Measurements from ENCODE around the gene SLC47A1. TPM values are rescaled to one million over a fixed set of nuclear protein-coding genes. Genes with fewer than 3 reads are reported as not detected.

The SLC47A1 gene
- total and polyA plus RNA-seq, 2 of the 4 experiments (the other 2 are of a cell fraction): not detected

- Histone ChIP-seq H2BK120ac (ENCODE audit: low read depth, low read length) (no peak overlapping the region), H3K36me3 (ENCODE audit: control insufficient read depth, insufficient read depth, low read length) (no peaks in the 10 kb centered on the region), H3K18ac (ENCODE audit: low read depth, low read length) (no peak overlapping the region), H3K9ac (ENCODE audit: low read depth, low read length) (no peak overlapping the region), H3K14ac (replicated peaks; ENCODE audit: low read depth, low read length) (no peak overlapping the region), H4K8ac (ENCODE audit: low read depth in 2 of 2, low read length in 2 of 2) (no peak overlapping the region), H3K9me3 (ENCODE audit: control insufficient read depth, insufficient read depth, low read length) (no peaks in the 10 kb centered on the region; the same call in 1 of the 2 replicates), H3K9me1 (ENCODE audit: insufficient read depth, low read length) (no peaks in the 10 kb centered on the region), H4K5ac (ENCODE audit: low read depth, low read length) (no peak overlapping the region), H3K27ac (ENCODE audit: insufficient read depth, low read length) (no peak overlapping the region), H2BK20ac (ENCODE audit: low read depth, low read length) (no peak overlapping the region), H2BK5ac (ENCODE audit: low read depth, low read length, poor library complexity, severe bottlenecking) (no peak overlapping the region), H3K4me2 (ENCODE audit: low read depth, low read length) (no peak overlapping the region), H2BK15ac (ENCODE audit: low read depth, low read length) (no peak overlapping the region), H2AFZ (replicated peaks; ENCODE audit: low read length, poor library complexity) (no peak overlapping the region), H2AK9ac (replicated peaks; ENCODE audit: low read depth, low read length, poor library complexity) (no peak overlapping the region), H3K79me1 (ENCODE audit: low read depth in 1 of 2, low read length in 2 of 2) (no peaks in the 10 kb centered on the region), H3K23ac (ENCODE audit: low read depth, low read length) (no peak overlapping the region), H2AK5ac (ENCODE audit: low read depth, low read length) (no peak overlapping the region), H4K20me1 (ENCODE audit: insufficient read depth, low read length) (no peaks in the 10 kb centered on the region), H3K27me3 (ENCODE audit: control insufficient read depth, insufficient read depth, low read length) (peaks cover 54% of the 10 kb centered on the region), H3K56ac (ENCODE audit: extremely low read depth, insufficient read depth, low read length) (no peak overlapping the region), H3K4me3 (ENCODE audit: insufficient read depth, low read depth, low read length) (no peak overlapping the region), H4K91ac (ENCODE audit: insufficient read depth, low read depth, low read length) (no peak overlapping the region), H3K4me1 (ENCODE audit: control insufficient read depth, insufficient read depth, low read length) (no peaks in the 10 kb centered on the region), H3K4ac (ENCODE audit: low read depth, low read length) (no peak overlapping the region)
- ChIA-PET POLR2A (ENCODE audit: unreplicated experiment) (no interaction called here), CTCF (interaction anchor here (0.6 kb wide), 1 partner anchor 137 kb away, joined by 3 read pairs; no protein-coding TSS in a partner anchor)
- no CpG with 5 or more reads among the region's 4 CpGs for WGBS, 2 experiments (ENCODE audit: extremely low coverage in 2 of 2, insufficient read length in 1 of 2)
- dilution Hi-C loops (cut with HindIII; ENCODE audit: low sequenced_read_pairs, unreplicated experiment) (no loop called here), intact Hi-C loops (cut with micrococcal nuclease) (no loop called here), in situ Hi-C loops (cut with MboI; ENCODE audit: low sequenced_read_pairs) (no loop called here)
- ATAC-seq (ENCODE audit: low read depth) (no peak), DNase-seq (no peak)
- no TSS peak for BruUV-seq (replicated peaks)
- TF ChIP-seq ELK1 (IDR thresholded peaks at IDR 0.05; ENCODE audit: borderline replicate concordance, low read depth, low read length): no peak
- TF ChIP-seq CTCF (conservative IDR thresholded peaks at IDR 0.05; ENCODE audit: low read depth, low read length): no peak
- no peak for TF ChIP-seq BHLHE40 (IDR thresholded peaks at IDR 0.05; ENCODE audit: low read depth, low read length)
- no peak for TF ChIP-seq SMC3 (IDR thresholded peaks at IDR 0.05; ENCODE audit: low read depth, low read length)
- no peak for TF ChIP-seq RAD21 (IDR thresholded peaks at IDR 0.05; ENCODE audit: low read length)
- no peak for TF ChIP-seq RCOR1 (IDR thresholded peaks at IDR 0.05; ENCODE audit: insufficient replicate concordance, low read length)
- TF ChIP-seq MAFK (IDR thresholded peaks at IDR 0.05; ENCODE audit: low read depth, low read length): no peak
- TF ChIP-seq POLR2A (IDR thresholded peaks at IDR 0.05; ENCODE audit: low read depth, low read length): no peak
- TF ChIP-seq CEBPB (IDR thresholded peaks at IDR 0.05; ENCODE audit: low read depth, low read length): no peak
- no peak for TF ChIP-seq CHD1 (IDR thresholded peaks at IDR 0.05; ENCODE audit: low read depth, low read length)
Observed at GRCh38 chr17:19578545-19578944, 44.9 kb downstream of the SLC47A1 start.

All from IMR-90 (cell line).